ENCODE measurements around the gene SLC2A4RG.

- TF ChIP-seq, protein P1, sequence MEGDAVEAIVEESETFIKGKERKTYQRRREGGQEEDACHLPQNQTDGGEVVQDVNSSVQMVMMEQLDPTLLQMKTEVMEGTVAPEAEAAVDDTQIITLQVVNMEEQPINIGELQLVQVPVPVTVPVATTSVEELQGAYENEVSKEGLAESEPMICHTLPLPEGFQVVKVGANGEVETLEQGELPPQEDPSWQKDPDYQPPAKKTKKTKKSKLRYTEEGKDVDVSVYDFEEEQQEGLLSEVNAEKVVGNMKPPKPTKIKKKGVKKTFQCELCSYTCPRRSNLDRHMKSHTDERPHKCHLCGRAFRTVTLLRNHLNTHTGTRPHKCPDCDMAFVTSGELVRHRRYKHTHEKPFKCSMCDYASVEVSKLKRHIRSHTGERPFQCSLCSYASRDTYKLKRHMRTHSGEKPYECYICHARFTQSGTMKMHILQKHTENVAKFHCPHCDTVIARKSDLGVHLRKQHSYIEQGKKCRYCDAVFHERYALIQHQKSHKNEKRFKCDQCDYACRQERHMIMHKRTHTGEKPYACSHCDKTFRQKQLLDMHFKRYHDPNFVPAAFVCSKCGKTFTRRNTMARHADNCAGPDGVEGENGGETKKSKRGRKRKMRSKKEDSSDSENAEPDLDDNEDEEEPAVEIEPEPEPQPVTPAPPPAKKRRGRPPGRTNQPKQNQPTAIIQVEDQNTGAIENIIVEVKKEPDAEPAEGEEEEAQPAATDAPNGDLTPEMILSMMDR (IDR thresholded peaks at IDR 0.05), result no peak
- peak; percentile 65 for TF ChIP-seq POLR2AphosphoS5 (IDR thresholded peaks at IDR 0.05; ENCODE audit: low read depth, low read length)
- TF ChIP-seq EP300 (IDR thresholded peaks at IDR 0.05; ENCODE audit: borderline replicate concordance in 1 of 2, low read depth in 1 of 2, low read length in 1 of 2), result no peak
- peak; percentile 47; the same call in 1 of the 2 replicates for TF ChIP-seq SIN3A (IDR thresholded peaks at IDR 0.05; ENCODE audit: borderline replicate concordance, low read depth, low read length)
- TF ChIP-seq USF2 (IDR thresholded peaks at IDR 0.05; ENCODE audit: borderline replicate concordance, low read depth, low read length), result no peak
- peak; percentile 85 for TF ChIP-seq ELF1 (IDR thresholded peaks at IDR 0.05)
- TF ChIP-seq TCF12 (IDR thresholded peaks at IDR 0.05), result no peak; the same call in 1 of the 2 replicates
These were observed 31.8 kb upstream of the SLC2A4RG start, which contains the start of the genes ARFRP1 and ZGPAT for GRCh38 chr20:63707558-63708300.

All from SK-N-SH (cell line).